ENCODE data around the gene FAM3C.

DNA sequence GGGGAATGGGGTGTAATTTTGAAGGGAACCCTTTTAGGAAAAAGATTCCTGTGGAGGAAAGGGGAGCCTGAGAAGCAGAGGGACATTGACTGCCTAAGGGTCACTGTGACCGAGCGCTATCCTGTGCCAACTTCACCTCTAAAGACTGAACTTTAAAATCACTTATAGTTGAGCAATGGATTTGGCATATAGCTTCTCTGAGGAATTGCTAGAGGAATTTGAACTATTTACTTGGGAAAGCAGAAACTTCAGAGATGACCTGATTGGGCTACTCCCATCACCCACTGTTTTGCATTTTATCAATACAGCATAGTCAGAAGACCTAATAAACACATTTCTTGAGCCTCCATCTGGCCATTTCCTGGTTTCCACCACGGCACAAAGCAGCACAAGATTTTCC is 91.0 kb downstream of the FAM3C start:
- TF ChIP-seq MXI1 (conservative IDR thresholded peaks at IDR 0.05; ENCODE audit: poor library complexity, severe bottlenecking) (no peak), EZH2 (IDR thresholded peaks at IDR 0.05; ENCODE audit: borderline replicate concordance, insufficient read depth, low read length, poor library complexity, severe bottlenecking) (no peak), TAF1 (IDR thresholded peaks at IDR 0.05; ENCODE audit: low read depth) (no peak)
- TF ChIP-seq, protein P1, sequence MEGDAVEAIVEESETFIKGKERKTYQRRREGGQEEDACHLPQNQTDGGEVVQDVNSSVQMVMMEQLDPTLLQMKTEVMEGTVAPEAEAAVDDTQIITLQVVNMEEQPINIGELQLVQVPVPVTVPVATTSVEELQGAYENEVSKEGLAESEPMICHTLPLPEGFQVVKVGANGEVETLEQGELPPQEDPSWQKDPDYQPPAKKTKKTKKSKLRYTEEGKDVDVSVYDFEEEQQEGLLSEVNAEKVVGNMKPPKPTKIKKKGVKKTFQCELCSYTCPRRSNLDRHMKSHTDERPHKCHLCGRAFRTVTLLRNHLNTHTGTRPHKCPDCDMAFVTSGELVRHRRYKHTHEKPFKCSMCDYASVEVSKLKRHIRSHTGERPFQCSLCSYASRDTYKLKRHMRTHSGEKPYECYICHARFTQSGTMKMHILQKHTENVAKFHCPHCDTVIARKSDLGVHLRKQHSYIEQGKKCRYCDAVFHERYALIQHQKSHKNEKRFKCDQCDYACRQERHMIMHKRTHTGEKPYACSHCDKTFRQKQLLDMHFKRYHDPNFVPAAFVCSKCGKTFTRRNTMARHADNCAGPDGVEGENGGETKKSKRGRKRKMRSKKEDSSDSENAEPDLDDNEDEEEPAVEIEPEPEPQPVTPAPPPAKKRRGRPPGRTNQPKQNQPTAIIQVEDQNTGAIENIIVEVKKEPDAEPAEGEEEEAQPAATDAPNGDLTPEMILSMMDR (IDR thresholded peaks at IDR 0.05; ENCODE audit: poor library complexity, severe bottlenecking) = no peak
